Measurements from ENCODE around the gene FSTL4.
"Not testable (repeated sequence)": the region's sequence is repeated elsewhere in the genome, so short reads cannot be mapped to it uniquely, and the experiment has no call there.

The FSTL4 gene

GRCh38 chr5:133552925-133553525 is 59.3 kb downstream of the FSTL4 start:
- peak; percentile 38 for DNase-seq (ENCODE audit: low read depth, low spot score)

- DNase-seq (ENCODE audit: low read depth, low spot score), result no peak
Observed at GRCh38 chr5:133546500-133546899, 65.8 kb downstream of the FSTL4 start.

- no peak for DNase-seq (ENCODE audit: low read depth, low spot score)
Observed at GRCh38 chr5:133544346-133544745, 68.0 kb downstream of the FSTL4 start.

GRCh38 chr5:133539818-133540217 is 72.5 kb downstream of the FSTL4 start:
- DNase-seq (ENCODE audit: low read depth, low spot score), result no peak

GRCh38 chr5:133538718-133539117 is 73.6 kb downstream of the FSTL4 start:
- DNase-seq (ENCODE audit: low read depth, low spot score), result no peak

GRCh38 chr5:133535241-133535929 is 77.0 kb downstream of the FSTL4 start:
- DNase-seq (ENCODE audit: low read depth, low spot score), result not testable (repeated sequence)

- no peak for DNase-seq (ENCODE audit: low read depth, low spot score)
Observed at GRCh38 chr5:133534566-133534965, 77.8 kb downstream of the FSTL4 start.

- DNase-seq (ENCODE audit: low read depth, low spot score), result no peak
Observed at GRCh38 chr5:133533541-133533940, 78.8 kb downstream of the FSTL4 start.

GRCh38 chr5:133531594-133531993 is 80.7 kb downstream of the FSTL4 start:
- no peak for DNase-seq (ENCODE audit: low read depth, low spot score)

GRCh38 chr5:133531178-133531577 is 81.2 kb downstream of the FSTL4 start:
- DNase-seq (ENCODE audit: low read depth, low spot score), result no peak

GRCh38 chr5:133530270-133530669 is 82.1 kb downstream of the FSTL4 start:
- DNase-seq (ENCODE audit: low read depth, low spot score), result no peak

GRCh38 chr5:133528841-133529240 is 83.5 kb downstream of the FSTL4 start:
- no peak for DNase-seq (ENCODE audit: low read depth, low spot score)

GRCh38 chr5:133527311-133527710 is 85.0 kb downstream of the FSTL4 start:
- no peak for DNase-seq (ENCODE audit: low read depth, low spot score)

- no peak for DNase-seq (ENCODE audit: low read depth, low spot score)
Observed at GRCh38 chr5:133526368-133526767, 86.0 kb downstream of the FSTL4 start.

GRCh38 chr5:133525126-133525525 is 87.2 kb downstream of the FSTL4 start:
- no peak for DNase-seq (ENCODE audit: low read depth, low spot score)

GRCh38 chr5:133524666-133525065 is 87.7 kb downstream of the FSTL4 start:
- DNase-seq (ENCODE audit: low read depth, low spot score), result no peak

- DNase-seq (ENCODE audit: low read depth, low spot score), result no peak
Observed at GRCh38 chr5:133523961-133524586, 88.3 kb downstream of the FSTL4 start.

GRCh38 chr5:133523013-133523658 is 89.2 kb downstream of the FSTL4 start:
- DNase-seq (ENCODE audit: low read depth, low spot score), result no peak

- DNase-seq (ENCODE audit: low read depth, low spot score), result no peak
Observed at GRCh38 chr5:133521801-133522200, 90.5 kb downstream of the FSTL4 start.

GRCh38 chr5:133520991-133521706 is 91.2 kb downstream of the FSTL4 start:
- no peak for DNase-seq (ENCODE audit: low read depth, low spot score)

GRCh38 chr5:133520062-133520461 is 92.3 kb downstream of the FSTL4 start:
- no peak for DNase-seq (ENCODE audit: low read depth, low spot score)

GRCh38 chr5:133519191-133519590 is 93.2 kb downstream of the FSTL4 start:
- no peak for DNase-seq (ENCODE audit: low read depth, low spot score)
